ENCODE data around the gene AIF1.

The AIF1 gene

GRCh38 chr6:31643818-31644454 is 28.9 kb downstream of the AIF1 start:
- no peak for DNase-seq

GRCh38 chr6:31645325-31645724 is 30.3 kb downstream of the AIF1 start:
- no peak for DNase-seq

GRCh38 chr6:31651602-31652191 is 36.7 kb downstream of the AIF1 start:
- DNase-seq: peak; percentile 65

GRCh38 chr6:31652925-31653724 is 38.1 kb downstream of the AIF1 start:
- DNase-seq: peak; percentile 89

DNA sequence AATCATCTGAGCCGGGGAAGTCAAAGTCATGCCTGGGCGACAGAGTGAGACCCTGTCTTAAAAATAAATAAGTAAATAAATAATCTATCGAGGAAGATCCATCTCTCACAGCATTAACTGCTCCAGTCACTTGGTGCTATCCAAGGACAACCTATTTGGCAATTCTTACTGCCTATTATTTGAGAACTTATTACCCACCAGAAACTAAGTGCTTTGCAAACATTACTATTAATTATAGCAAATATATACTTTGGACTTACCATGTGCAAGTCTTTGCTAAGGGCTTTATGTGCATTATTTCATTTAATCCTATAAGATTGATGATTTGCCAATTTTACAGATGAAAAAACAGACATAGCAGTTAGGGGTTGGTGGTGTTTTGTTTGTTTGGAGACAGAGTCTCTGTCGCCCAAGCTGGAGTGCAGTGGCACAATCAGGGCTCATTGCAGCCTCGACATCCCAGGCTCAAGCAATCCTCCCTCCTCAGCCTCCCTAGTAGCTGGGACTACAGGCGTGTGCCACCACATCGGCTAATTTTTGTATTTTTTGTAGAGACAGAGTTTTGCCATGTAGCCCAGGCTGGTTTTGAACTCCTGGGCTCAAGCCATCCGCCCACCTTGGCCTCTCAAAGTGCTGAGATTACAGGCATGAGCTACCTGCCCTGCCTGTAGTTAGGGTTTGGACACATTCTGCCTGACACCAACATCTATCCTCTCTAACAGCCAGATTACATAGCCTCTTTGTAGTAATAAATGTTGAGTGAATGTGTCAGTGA is 39.7 kb downstream of the AIF1 start:
- DNase-seq: no peak

- no peak for DNase-seq
Observed at GRCh38 chr6:31655349-31656237, 40.6 kb downstream of the AIF1 start, which contains the start of gene APOM. TSS of gene APOM (plus strand) at chr6:31655894. CDS start at chr6:31655967, 73 bp downstream.

- no peak for DNase-seq
Observed at GRCh38 chr6:31657406-31658157, 42.5 kb downstream of the AIF1 start.

GRCh38 chr6:31658158-31658688 is 43.2 kb downstream of the AIF1 start:
- no peak for DNase-seq

DNA sequence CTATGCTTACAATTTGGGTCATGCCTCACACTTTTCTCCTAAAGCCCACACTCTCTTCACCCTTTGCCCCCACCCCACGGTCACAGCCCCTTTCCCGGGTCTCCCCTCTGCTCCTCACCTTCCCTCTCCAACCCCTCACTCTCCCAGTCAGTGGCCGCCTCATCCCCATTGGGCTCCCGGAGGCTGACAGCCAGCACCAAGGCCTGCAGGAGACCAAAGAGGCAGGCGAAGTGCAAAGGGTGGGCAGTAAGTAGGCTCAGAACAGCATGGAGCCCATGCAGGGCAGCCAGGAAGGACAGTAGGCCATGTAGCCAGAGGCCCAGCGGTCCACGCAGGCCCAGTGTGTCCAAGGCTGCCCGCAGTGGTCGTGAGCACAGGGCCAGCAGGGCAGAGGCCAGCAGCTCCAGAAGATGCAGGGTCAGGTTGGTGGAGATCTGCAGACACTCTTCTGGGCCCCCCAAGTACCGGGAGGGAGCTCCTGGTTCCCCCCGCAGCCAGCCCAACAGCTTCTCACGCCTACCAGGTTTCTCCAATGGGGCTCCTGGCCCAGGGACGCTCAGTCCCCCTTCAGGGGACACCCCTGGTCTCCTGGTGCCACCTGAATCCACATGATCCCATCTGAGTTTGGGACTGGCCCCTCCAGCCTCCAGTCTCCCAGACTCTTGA is 44.1 kb downstream of the AIF1 start:
- DNase-seq: no peak

GRCh38 chr6:31659649-31660380 is 44.8 kb downstream of the AIF1 start:
- no peak for DNase-seq

- DNase-seq: peak; percentile 96
Observed at GRCh38 chr6:31660381-31661261, 45.6 kb downstream of the AIF1 start, which contains the start of gene C6orf47. TSS of gene C6orf47 (minus strand) at chr6:31660778. CDS start at chr6:31659947, 831 bp downstream.

DNA sequence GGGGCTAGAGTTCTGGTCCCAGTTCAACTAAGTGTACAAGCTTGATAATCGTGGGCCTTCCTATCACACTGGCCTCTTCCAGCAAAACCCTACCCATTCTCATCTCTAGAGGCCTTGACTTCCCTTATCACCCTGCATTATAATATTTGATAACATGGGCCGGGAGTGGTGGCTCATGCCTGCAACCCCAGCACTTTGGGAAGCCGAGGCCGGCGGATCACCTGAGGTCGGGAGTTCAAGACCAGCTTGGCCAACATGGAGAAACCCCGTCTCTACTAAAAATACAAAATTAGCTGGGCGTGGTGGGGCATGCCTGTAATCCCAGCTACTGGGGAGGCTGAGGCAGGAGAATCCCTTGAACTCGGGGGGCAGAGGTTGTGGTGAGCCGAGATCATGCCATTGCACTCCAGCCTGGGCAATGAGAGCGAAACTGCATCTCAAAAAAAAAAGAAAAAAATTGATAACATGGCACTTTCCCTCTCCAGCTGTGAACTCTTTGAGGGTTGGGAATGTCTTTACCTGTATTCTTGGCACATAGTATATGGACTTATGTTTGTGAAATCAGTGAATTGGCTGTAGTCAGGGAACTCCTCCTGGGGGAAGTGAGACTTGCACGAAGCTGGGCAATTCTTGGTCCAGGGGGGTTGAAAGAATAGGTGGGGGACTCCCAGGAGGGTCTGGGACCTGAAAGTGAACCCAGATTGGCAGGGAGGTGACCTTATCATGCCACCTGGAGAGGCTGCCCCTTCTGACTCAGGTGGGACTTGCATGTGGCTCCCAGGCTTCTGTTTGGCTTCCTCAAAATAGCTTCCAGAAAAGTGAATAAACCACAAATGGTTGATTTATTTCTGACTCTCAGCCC is 46.5 kb downstream of the AIF1 start:
- DNase-seq: no peak

- DNase-seq: no peak
Observed at GRCh38 chr6:31662124-31662723, 47.2 kb downstream of the AIF1 start.

DNA sequence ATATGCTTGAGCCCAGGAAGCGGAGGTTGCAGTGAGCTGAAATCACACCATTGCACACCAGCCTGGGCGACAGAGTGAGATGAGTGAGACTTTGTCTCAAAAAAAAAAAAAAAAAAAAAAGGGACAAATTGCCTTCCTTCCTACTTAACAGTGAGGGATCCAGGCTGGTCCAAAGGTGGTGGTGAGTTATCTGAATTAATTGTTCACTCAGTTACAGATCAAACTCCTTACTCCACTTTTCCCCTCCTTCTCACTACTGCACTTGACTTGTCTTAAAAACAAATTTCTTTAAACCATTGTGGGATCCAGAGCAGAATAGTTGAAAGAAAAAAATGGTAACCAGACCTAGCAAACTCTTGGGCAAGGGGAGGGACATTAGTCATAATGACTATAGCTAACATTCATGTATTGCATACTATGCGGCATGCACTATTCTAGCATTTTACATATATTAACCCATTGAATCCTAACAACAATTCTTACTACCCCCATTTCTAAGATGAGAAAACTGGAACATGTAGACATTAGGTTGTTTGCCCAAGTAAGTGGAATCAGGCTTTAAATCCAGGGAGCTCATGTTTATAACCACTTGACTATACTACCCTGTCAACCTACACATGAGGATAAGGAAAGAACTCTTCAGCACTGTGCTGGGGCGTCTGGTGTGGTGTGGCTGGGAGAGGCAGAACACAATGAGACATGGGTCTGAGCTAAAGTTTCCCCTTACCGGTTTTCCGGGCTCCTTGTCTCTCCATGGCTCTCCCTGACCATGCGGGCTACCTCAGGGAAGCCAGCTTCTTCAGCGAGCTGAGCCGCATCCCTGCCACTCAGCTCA is 48.3 kb downstream of the AIF1 start:
- DNase-seq: no peak

DNA sequence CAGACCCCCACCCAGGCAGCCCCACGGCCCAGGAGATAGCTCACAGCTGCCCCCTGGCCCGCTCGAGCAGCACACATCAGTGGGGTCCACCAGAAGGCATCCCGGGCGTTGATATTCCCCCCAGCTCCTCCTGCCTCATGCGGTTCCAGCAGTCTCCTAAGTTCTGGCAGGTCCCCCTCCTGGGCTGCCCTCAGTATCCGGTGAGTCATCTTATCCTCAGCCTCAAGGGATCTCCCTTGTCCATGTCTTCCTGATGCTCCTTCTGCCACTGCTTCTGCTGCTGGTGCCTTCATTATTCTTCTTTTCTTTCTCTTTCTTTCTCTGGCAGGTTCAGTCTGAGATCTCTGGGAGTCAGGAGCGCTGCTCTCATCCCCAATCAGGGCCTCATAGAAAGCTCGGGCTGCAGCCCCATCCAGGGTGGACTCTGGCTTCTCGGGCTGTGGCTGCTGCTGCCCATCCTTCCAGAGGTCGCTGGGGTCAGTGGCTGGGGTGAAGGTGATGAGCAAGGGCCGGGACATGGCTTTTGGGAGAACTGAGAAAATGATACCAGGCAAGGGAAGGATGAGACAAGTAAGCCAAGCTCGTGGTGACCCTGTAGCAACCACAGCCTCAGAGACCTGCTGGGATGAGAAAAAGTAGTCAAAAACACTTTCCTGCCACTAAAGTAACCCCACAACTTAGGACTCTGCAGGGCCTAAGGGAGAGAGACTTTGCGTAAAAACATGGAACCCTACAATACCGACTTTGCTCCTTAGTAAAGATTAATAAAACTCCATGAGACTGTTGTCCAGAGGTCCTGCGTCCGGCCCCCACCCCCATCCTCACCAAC is 49.1 kb downstream of the AIF1 start:
- DNase-seq: peak; percentile 70

Data from 8988T (cell line).